K562 (cell line): Measurements from ENCODE around the gene AIF1L. TPM values are rescaled to one million over a fixed set of nuclear protein-coding genes. Genes with fewer than 3 reads are reported as not detected.

Source experiments
- ATAC-seq: fragments of 200-7000 bp; cut with Tn5 transposase; 3 replicates; pipeline ENCODE4 v1.9.1; 2020; ENCODE audit warnings: moderate library complexity
- BruUV-seq: library from RNA; stranded (reverse); fragments of 400-500 nt; replicated peaks from 2 replicates; lab custom pipeline; 2021; lab: Mats Ljungman, UMichigan
- CTCF ChIA-PET: fragments of 300-600 bp; formaldehyde crosslinking; extraction: SDS; loops from one replicate; lab custom pipeline; 2021; ENCODE audit warnings: low intra/inter-chr PET ratio; lab: Yijun Ruan, JAX
- POLR2A ChIA-PET: fragments of 300-600, 350-650 bp; sonication (Branson Sonifier 250); formaldehyde crosslinking; extraction: SDS; loops from one replicate; lab custom pipeline; 2021; ENCODE audit warnings: antibody characterized with exemption, inconsistent platforms; lab: Yijun Ruan, JAX
- DNase-seq, 4 experiments: peaks; one replicate each; pipeline versions ENCODE4 v3.0.0 to v3.0.0-alpha.2; 2011 to 2018; ENCODE audit warnings: low spot score in 3 of 4, mixed read lengths in 3 of 4; ENCODE audit errors: extremely low read depth in 1 of 4
- FAIRE-seq: peaks from 2 replicates; lab custom pipeline; 2011; peaks lifted over from hg19 to GRCh38; lab: Jason Lieb, UNC
- H2AFZ ChIP-seq: 2 replicates; pipeline ENCODE4 v1.6.0; 2011; ENCODE audit warnings: low read depth, low read length, control low read depth, inconsistent platforms
- H3K27ac ChIP-seq: fragments of 200-600 bp; 3 replicates; pipeline ENCODE4 v1.8.0; 2011; ENCODE audit warnings: low read depth, mild to moderate bottlenecking, control low read depth, inconsistent platforms, low read length, moderate library complexity, mixed read lengths; ENCODE audit errors: extremely low read depth
- H3K27me3 ChIP-seq, 2 experiments: fragments of 300-600 bp in 1 of 2; 2 replicates in 1 of 2; 3 replicates in 1 of 2; pipeline versions ENCODE4 v1.6.0 to v1.8.0; 2011; ENCODE audit warnings: inconsistent platforms in 2 of 2, low read length in 2 of 2, mild to moderate bottlenecking in 1 of 2, mixed read lengths in 1 of 2, moderate library complexity in 1 of 2; ENCODE audit not compliant: control insufficient read depth in 2 of 2, insufficient read depth in 2 of 2
- H3K36me3 ChIP-seq: fragments of 300-600 bp; 3 replicates; pipeline ENCODE4 v1.8.0; 2011; ENCODE audit warnings: mild to moderate bottlenecking, low read length, inconsistent platforms; ENCODE audit not compliant: control insufficient read depth, insufficient read depth
- H3K4me1 ChIP-seq, 2 experiments: fragments of 200-600 bp in 1 of 2; replicated peaks in 1 of 2; 2 replicates in 1 of 2; 3 replicates in 1 of 2; pipeline versions ENCODE4 v1.5.1 to v1.8.0; 2011; ENCODE audit warnings: inconsistent platforms in 2 of 2, low read length in 2 of 2, mild to moderate bottlenecking in 1 of 2, mixed read lengths in 1 of 2, moderate library complexity in 1 of 2; ENCODE audit not compliant: control insufficient read depth in 2 of 2, insufficient read depth in 2 of 2
- H3K4me2 ChIP-seq: 2 replicates; pipeline ENCODE4 v1.6.1; 2011; ENCODE audit warnings: low read length, control low read depth, inconsistent platforms, mixed read lengths; ENCODE audit not compliant: insufficient read depth
- H3K4me3 ChIP-seq: fragments of 200-600 bp; sonication (generic), shearing (Covaris generic); 2 replicates; pipeline ENCODE4 v1.5.1; 2016; ENCODE audit warnings: control low read depth, inconsistent platforms
- H3K79me2 ChIP-seq: fragments of 200-600 bp; 3 replicates; pipeline ENCODE4 v1.8.0; 2011; ENCODE audit warnings: low read length, inconsistent platforms; ENCODE audit not compliant: control insufficient read depth, insufficient read depth
- H3K9ac ChIP-seq, 2 experiments: 2 replicates each; pipeline versions ENCODE4 v1.6.0 to v1.6.1; 2011; ENCODE audit warnings: low read depth in 2 of 2, low read length in 2 of 2, control low read depth in 1 of 2, inconsistent platforms in 1 of 2, mild to moderate bottlenecking in 1 of 2, mixed read lengths in 1 of 2; ENCODE audit not compliant: insufficient read depth in 1 of 2
- H3K9me1 ChIP-seq: one replicate; pipeline ENCODE4 v1.6.0; 2011; ENCODE audit warnings: inconsistent platforms, mild to moderate bottlenecking, low read length, moderate library complexity; ENCODE audit not compliant: control insufficient read depth, insufficient read depth
- H3K9me3 ChIP-seq: replicated peaks from 2 replicates; pipeline ENCODE4 v1.5.1; 2011; ENCODE audit warnings: low read depth, low read length, inconsistent platforms; ENCODE audit not compliant: control insufficient read depth, insufficient read depth
- H4K20me1 ChIP-seq: replicated peaks from 2 replicates; pipeline ENCODE4 v1.6.1; 2011; ENCODE audit warnings: low read length, inconsistent platforms, mixed read lengths; ENCODE audit not compliant: control insufficient read depth, insufficient read depth
- ATF2 ChIP-seq: sonication (generic); formaldehyde crosslinking; IDR thresholded peaks from 2 replicates; pipeline ENCODE4 v1.8.1; 2022; ENCODE audit warnings: missing genetic modification reagents
- BRF1 ChIP-seq: IDR thresholded peaks from 3 replicates; pipeline ENCODE4 v1.6.1; 2011; ENCODE audit warnings: borderline replicate concordance, mild to moderate bottlenecking; ENCODE audit not compliant: insufficient read length; ENCODE audit errors: extremely low read depth
- GATA2 ChIP-seq: sonication (generic); formaldehyde crosslinking; IDR thresholded peaks from 2 replicates; pipeline ENCODE4 v1.4.0; 2020; ENCODE audit warnings: mild to moderate bottlenecking, missing genetic modification reagents
- ILF3 ChIP-seq: fragments of 450-650 bp; IDR thresholded peaks from 2 replicates; pipeline ENCODE4 v1.6.1; 2018; ENCODE audit warnings: antibody characterized with exemption, mild to moderate bottlenecking, moderate library complexity, borderline replicate concordance
- KDM2B ChIP-seq: fragments of 250-450 bp; sonication (Bioruptor Pico); IDR thresholded peaks from 2 replicates; pipeline ENCODE4 v1.8.0; 2021; ENCODE audit warnings: mild to moderate bottlenecking, moderate library complexity
- MITF ChIP-seq: IDR thresholded peaks from 2 replicates; pipeline ENCODE4 v1.6.1; 2014; ENCODE audit warnings: antibody characterized with exemption
- MYC ChIP-seq, 2 experiments: fragments of 250-450 bp in 1 of 2; sonication (Bioruptor Pico) in 1 of 2; IDR thresholded peaks; 2 replicates each; pipeline versions ENCODE4 v1.5.1 to v1.6.1; 2012 to 2021; ENCODE audit warnings: low read depth in 2 of 2, borderline replicate concordance in 1 of 2, improper control_type of control experiment in 1 of 2, low read length in 1 of 2, mild to moderate bottlenecking in 1 of 2, moderate library complexity in 1 of 2
- NCOR1 ChIP-seq: fragments of 450-650 bp; IDR thresholded peaks from 2 replicates; pipeline ENCODE4 v1.6.1; 2016; ENCODE audit warnings: mild to moderate bottlenecking, moderate library complexity
- OTX1 ChIP-seq: fragments of 450-650 bp; formaldehyde crosslinking; IDR thresholded peaks from 2 replicates; pipeline ENCODE4 v1.4.0; 2022; ENCODE audit warnings: mild to moderate bottlenecking
- RBM39 ChIP-seq: fragments of 200-400 bp; formaldehyde crosslinking; optimal IDR thresholded peaks from 2 replicates; pipeline ENCODE3; 2018; ENCODE audit warnings: low read depth, low read length
- SIN3B ChIP-seq: fragments of 450-650 bp; IDR thresholded peaks from 2 replicates; pipeline ENCODE4 v1.6.1; 2017; ENCODE audit warnings: low read depth, mild to moderate bottlenecking, moderate library complexity
- SRSF3 ChIP-seq: fragments of 200-400 bp; formaldehyde crosslinking; IDR thresholded peaks from 2 replicates; pipeline ENCODE4 v1.6.1; 2016; ENCODE audit warnings: mild to moderate bottlenecking, low read length, moderate library complexity; ENCODE audit not compliant: insufficient read depth
- TFAM ChIP-seq: fragments of 250-450 bp; sonication (Bioruptor Pico); conservative IDR thresholded peaks from 2 replicates; pipeline ENCODE4 v1.5.0; 2021; ENCODE audit warnings: mild to moderate bottlenecking, moderate library complexity
- ZNF655 ChIP-seq: fragments of 250-450 bp; sonication (Bioruptor Pico); IDR thresholded peaks from 2 replicates; pipeline ENCODE4 v1.5.0; 2021
- ZSCAN29 ChIP-seq: fragments of 450-650 bp; IDR thresholded peaks from 2 replicates; pipeline ENCODE4 v1.6.1; 2017
- WGBS: fragments of 100-300 bp; shearing (Covaris generic); methylation state at CpG from one replicate; pipeline ENCODE4 v1.1.6; 2016; ENCODE audit warnings: low coverage, mixed read lengths; ENCODE audit not compliant: insufficient coverage; ENCODE audit errors: missing lambda C conversion rate; 5-methylcytosine and 5-hydroxymethylcytosine counted together
- in situ Hi-C: fragments of 300-500 bp; cut with MboI; formaldehyde crosslinking; loops from 4 replicates; pipeline ENCODE4 v1.15.0; 2018; ENCODE audit warnings: inconsistent platforms, mixed read lengths
- intact Hi-C: fragments of 100-400 bp; cut with micrococcal nuclease; formaldehyde crosslinking; loops from 2 replicates; pipeline ENCODE4 v1.14.2; 2022
- polyA plus RNA-seq, 8 experiments: library from polyadenylated mRNA; depleted of rRNA in 4 of 8; stranded (reverse) in 5 of 8; unstranded in 3 of 8; fragments of >200 nt; fragmentation: Nextera tagmentation in 2 of 8; fragmentation: Illumina TruSeq in 1 of 8; extraction: Ambion mirVana in 2 of 8; extraction: Trizol in 1 of 8; gene quantifications; 2 replicates each; pipeline versions ENCODE4 v1.2.1 to v1.2.3, GENCODE V29; 2011 to 2014; ENCODE audit warnings: inconsistent platforms in 1 of 8, missing spikeins in 1 of 8
- total RNA-seq, 7 experiments: library from RNA; depleted of rRNA in 6 of 7; stranded (reverse); fragments of >200 nt in 6 of 7; fragmentation: Illumina TruSeq in 2 of 7; extraction: Trizol in 2 of 7; gene quantifications; 2 replicates each; pipeline versions ENCODE4 v1.2.1 to v1.2.3, GENCODE V29; 2011 to 2021; ENCODE audit warnings: low replicate concordance in 1 of 7

The AIF1L gene
- total and polyA plus RNA-seq, 9 of the 15 experiments (the other 6 are each of a cell fraction or from before 2014, with no cell fraction given) = 0.34 to 9.1 (median 1.3) TPM

GRCh38 chr9:131103535-131103934 is 7.2 kb downstream of the AIF1L start:
- FAIRE-seq = peak; percentile 29
- no TSS peak for BruUV-seq
- WGBS = 45% methylated on average over 3 of the region's 3 CpGs
- H2AFZ ChIP-seq = no peak overlapping the region
- ChIA-PET POLR2A (interaction anchor here (0.6 to 99.3 kb wide), 8 partner anchors 7 to 194 kb away, joined by 3 to 3336 read pairs (median 4); partner anchors contain the start of genes AIF1L and NUP214), CTCF (no interaction called here)
- ATAC-seq = no peak
- H3K27ac ChIP-seq = no peak overlapping the region
- intact Hi-C loops (no loop called here), in situ Hi-C loops (no loop called here)
- H3K4me3 ChIP-seq = no peak overlapping the region
- peaks cover 24 to 45% of the 10 kb centered on the region in 2 experiments for H3K4me1 ChIP-seq
- H3K79me2 ChIP-seq = no peaks in the 10 kb centered on the region
- no peak for DNase-seq
- peaks cover 12% of the 10 kb centered on the region for H3K9me1 ChIP-seq
- H3K36me3 ChIP-seq = no peaks in the 10 kb centered on the region
- peaks cover 55 to 85% of the 10 kb centered on the region in 2 experiments for H3K27me3 ChIP-seq
- no peaks in the 10 kb centered on the region for H3K9me3 ChIP-seq
- peak overlapping the region in 1 of 2 experiments; percentile 21; a peak in 1 of 4 replicates for H3K9ac ChIP-seq
- peaks cover 36% of the 10 kb centered on the region for H4K20me1 ChIP-seq
- no peak overlapping the region for H3K4me2 ChIP-seq
- TF ChIP-seq ATF2 (CRISPR knock-in tag) (no peak), SIN3B (no peak), NCOR1 (no peak), ZNF655 (no peak), GATA2 (CRISPR knock-in tag) (no peak), RBM39 (no peak), MYC (IDR thresholded peaks at IDR 0.05; ENCODE audit: low read depth, low read length) (no peak), MYC (CRISPR knock-in tag; IDR thresholded peaks at IDR 0.05; ENCODE audit: borderline replicate concordance, low read depth) (no peak), KDM2B (CRISPR knock-in tag) (no peak), MITF (no peak), BRF1 (no peak), ILF3 (no peak), ZSCAN29 (no peak), OTX1 (CRISPR knock-in tag) (no peak), SRSF3 (no peak), TFAM (no peak)
